NT2/D1 (cell line): ENCODE data around the gene SGCA.

Experiments used
- SUZ12 ChIP-seq: IDR thresholded peaks from 2 replicates; pipeline ENCODE4 v1.6.1; 2011; ENCODE audit not compliant: insufficient read length, insufficient read depth; ENCODE audit errors: extremely low read depth
- YY1 ChIP-seq: IDR thresholded peaks from 2 replicates; pipeline ENCODE4 v1.6.1; 2011; ENCODE audit not compliant: insufficient read length, insufficient read depth
- ZNF274 ChIP-seq: IDR thresholded peaks from 2 replicates; pipeline ENCODE4 v1.6.1; 2011; ENCODE audit warnings: mild to moderate bottlenecking, low read depth, low read length

GRCh38 chr17:50169121-50169764, 3.4 kb downstream of the SGCA start:
- TF ChIP-seq YY1 (no peak), ZNF274 (no peak), SUZ12 (no peak)
